PC-9 (cell line): Measurements from ENCODE around the gene TEAD3. TPM values are rescaled to one million over a fixed set of nuclear protein-coding genes. Genes with fewer than 3 reads are reported as not detected.
A peak's percentile ranks its signal among the peaks of the same experiment; 100 is the strongest.

Source experiments
- BruUV-seq: library from RNA; stranded (reverse); fragments of 400-500 nt; replicated peaks from 2 replicates; lab custom pipeline; 2021; lab: Mats Ljungman, UMichigan
- CTCF ChIA-PET: fragments of 300-600 bp; sonication (Branson Sonifier 250); formaldehyde crosslinking; loops from one replicate; lab custom pipeline; 2022; ENCODE audit warnings: antibody characterized with exemption; lab: Charles Lee
- POLR2A ChIA-PET: fragments of 300-600 bp; sonication (Branson Sonifier 250); formaldehyde crosslinking; loops from one replicate; lab custom pipeline; 2022; ENCODE audit warnings: antibody characterized with exemption; ENCODE audit not compliant: unreplicated experiment; lab: Charles Lee
- DNase-seq, 2 experiments: peaks; one replicate each; pipeline versions ENCODE4 v3.0.0 to v3.0.0-alpha.2; 2015 to 2022; ENCODE audit warnings: mixed read lengths in 1 of 2
- H2AFZ ChIP-seq: fragments of 200-600 bp; sonication (generic); 2 replicates; pipeline ENCODE4 v1.8.1; 2017; ENCODE audit warnings: antibody characterized with exemption
- H3F3A ChIP-seq: fragments of 200-600 bp; sonication (generic); 2 replicates; pipeline ENCODE4 v1.8.1; 2017; ENCODE audit warnings: antibody characterized with exemption, mild to moderate bottlenecking, low read depth; ENCODE audit not compliant: insufficient read depth
- H3K27ac ChIP-seq: fragments of 200-600 bp; sonication (generic); 2 replicates; pipeline ENCODE4 v1.6.1; 2016; ENCODE audit warnings: mixed run types
- H3K27me3 ChIP-seq: fragments of 200-600 bp; sonication (generic); 2 replicates; pipeline ENCODE4 v1.6.1; 2016; ENCODE audit warnings: low read depth, mixed run types; ENCODE audit not compliant: insufficient read depth
- H3K36me3 ChIP-seq: fragments of 200-600 bp; sonication (generic); 2 replicates; pipeline ENCODE4 v1.6.1; 2016; ENCODE audit warnings: low read depth, mixed run types
- H3K4me1 ChIP-seq: fragments of 200-600 bp; sonication (generic); replicated peaks from 2 replicates; pipeline ENCODE4 v1.6.1; 2016; ENCODE audit warnings: mixed run types; ENCODE audit not compliant: insufficient read depth
- H3K4me2 ChIP-seq: fragments of 200-600 bp; sonication (generic); 2 replicates; pipeline ENCODE4 v1.6.1; 2017; ENCODE audit warnings: mixed run types
- H3K4me3 ChIP-seq: fragments of 200-600 bp; sonication (generic); 2 replicates; pipeline ENCODE4 v1.6.1; 2016; ENCODE audit warnings: mixed run types
- H3K79me2 ChIP-seq: fragments of 200-600 bp; sonication (generic); 2 replicates; pipeline ENCODE4 v1.6.1; 2017; ENCODE audit warnings: low read depth, mixed run types
- H3K9me2 ChIP-seq: fragments of 200-600 bp; sonication (generic); 2 replicates; pipeline ENCODE4 v1.8.1; 2017; ENCODE audit warnings: mild to moderate bottlenecking; ENCODE audit not compliant: insufficient read depth
- H3K9me3 ChIP-seq: fragments of 200-600 bp; sonication (generic); 2 replicates; pipeline ENCODE4 v1.8.1; 2016; ENCODE audit warnings: low read depth; ENCODE audit not compliant: insufficient read depth
- H4K20me1 ChIP-seq: fragments of 200-600 bp; sonication (generic); 2 replicates; pipeline ENCODE4 v1.8.1; 2017; ENCODE audit not compliant: insufficient read depth
- CTCF ChIP-seq: fragments of 200-600 bp; sonication (generic); conservative IDR thresholded peaks from 2 replicates; pipeline ENCODE4 v1.6.1; 2017; ENCODE audit warnings: mixed run types, antibody characterized with exemption, mild to moderate bottlenecking, moderate library complexity
- EZH2 ChIP-seq: fragments of 200-600 bp; sonication (generic); IDR thresholded peaks from 2 replicates; pipeline ENCODE4 v1.8.0; 2017; ENCODE audit warnings: antibody characterized with exemption, low read depth
- intact Hi-C: fragments of 100-400 bp; cut with micrococcal nuclease; formaldehyde crosslinking; loops from one replicate; pipeline ENCODE4 v1.10.0; 2022; ENCODE audit not compliant: unreplicated experiment
- microRNA-seq: library from miRNA; unstranded; fragments of <30 nt; microRNA quantifications from one replicate; pipeline ENCODE4 v1.2.0, GENCODE V29; 2021; ENCODE audit warnings: borderline number of aligned reads, borderline replicate concordance
- total RNA-seq: library from RNA; stranded (reverse); gene quantifications from 2 replicates; pipeline ENCODE4 v1.2.3, GENCODE V29; 2021

Gene TEAD3
- total RNA-seq, 1 experiment from 2014 or later = 40.1 TPM

GRCh38 chr6:35425284-35425683 lies 71.6 kb downstream of the TEAD3 start:
- Histone ChIP-seq H4K20me1 (no peaks in the 10 kb centered on the region), H3F3A (no peaks in the 10 kb centered on the region), H3K27ac (no peak overlapping the region), H2AFZ (no peak overlapping the region), H3K4me1 (no peaks in the 10 kb centered on the region), H3K4me3 (no peak overlapping the region), H3K27me3 (no peaks in the 10 kb centered on the region), H3K9me3 (peaks cover 15% of the 10 kb centered on the region; the same call in 1 of the 2 replicates), H3K4me2 (no peak overlapping the region), H3K9me2 (no peaks in the 10 kb centered on the region), H3K36me3 (no peaks in the 10 kb centered on the region), H3K79me2 (no peaks in the 10 kb centered on the region)
- no TSS peak for BruUV-seq
- TF ChIP-seq EZH2 (no peak), CTCF (no peak)
- intact Hi-C loops = no loop called here
- POLR2A ChIA-PET = interaction anchor here (0.6 to 0.7 kb wide), 2 partner anchors 26 to 33 kb away, joined by 3 to 29 read pairs; no protein-coding TSS in a partner anchor
- CTCF ChIA-PET = no interaction called here
- DNase-seq = peak; percentile 14 to 59

Small RNA genes lying within 50 kb of the gene (microRNA-seq; reads per million reads assigned to microRNA genes)
- not detected for gene MIR7111

Other genes starting within 250 kb of the TEAD3 start
- 38.8 and 39.9 TPM in 2 replicates for gene ZNF76, start 237.3 kb downstream of the TEAD3 start, total RNA-seq
- gene DEF6, start 199.3 kb downstream of the TEAD3 start, total RNA-seq = 19.6 and 27.0 TPM in 2 replicates
- 18.8 and 24.7 TPM in 2 replicates for gene PPARD, start 154.5 kb downstream of the TEAD3 start, total RNA-seq
- gene FANCE, start 44.7 kb downstream of the TEAD3 start, total RNA-seq = 6.9 and 9.6 TPM in 2 replicates
- gene RPL10A, start 28.7 kb downstream of the TEAD3 start, total RNA-seq = 1,335 and 1,742 TPM in 2 replicates
- not detected in 2 replicates for gene TULP1, start 15.8 kb upstream of the TEAD3 start, total RNA-seq
- 3.9 and 5.0 TPM in 2 replicates for gene FKBP5, start 191.8 kb upstream of the TEAD3 start, total RNA-seq
- 0.35 and 0.57 TPM in 2 replicates for gene ARMC12, start 240.0 kb upstream of the TEAD3 start, total RNA-seq